ENCODE data around the gene INSIG1. TPM values are rescaled to one million over a fixed set of nuclear protein-coding genes. Genes with fewer than 3 reads are reported as not detected.

The INSIG1 gene
- total and polyA plus RNA-seq, 2 of the 4 experiments (the other 2 are of a cell fraction), result 19.0 to 26.0 TPM

DNA sequence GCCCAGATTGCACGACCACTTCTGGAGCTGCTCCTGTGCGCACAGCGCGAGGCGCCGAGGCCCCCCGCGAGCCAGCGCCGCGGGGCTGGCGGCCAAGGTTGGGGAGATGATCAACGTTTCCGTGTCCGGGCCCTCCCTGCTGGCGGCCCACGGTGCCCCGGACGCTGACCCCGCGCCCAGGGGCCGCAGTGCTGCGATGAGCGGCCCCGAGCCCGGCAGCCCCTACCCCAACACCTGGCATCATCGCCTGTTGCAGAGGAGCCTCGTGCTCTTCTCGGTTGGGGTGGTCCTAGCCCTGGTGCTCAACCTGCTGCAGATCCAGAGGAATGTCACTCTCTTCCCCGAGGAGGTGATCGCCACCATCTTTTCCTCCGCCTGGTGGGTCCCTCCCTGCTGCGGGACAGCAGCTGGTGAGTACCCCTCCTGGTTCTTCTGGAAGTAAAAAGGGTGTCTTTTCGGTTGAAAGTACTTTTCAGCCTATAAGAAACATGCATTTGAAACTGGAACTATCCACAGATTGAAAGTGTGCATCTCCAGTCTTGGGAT lies 683 bp downstream of the INSIG1 start:
- Histone ChIP-seq H3K9ac (ENCODE audit: low read depth, low read length) (no peak overlapping the region), H3K14ac (replicated peaks; ENCODE audit: low read depth, low read length) (peak overlapping the region; percentile 66), H3K27me3 (ENCODE audit: control insufficient read depth, insufficient read depth, low read length) (no peaks in the 10 kb centered on the region), H2AK9ac (replicated peaks; ENCODE audit: low read depth, low read length, poor library complexity) (peak overlapping the region; percentile 90), H3K9me3 (ENCODE audit: control insufficient read depth, insufficient read depth, low read length) (no peaks in the 10 kb centered on the region), H2AFZ (replicated peaks; ENCODE audit: low read length, poor library complexity) (peak overlapping the region; percentile 85), H2BK20ac (ENCODE audit: low read depth, low read length) (no peak overlapping the region), H2BK5ac (ENCODE audit: low read depth, low read length, poor library complexity, severe bottlenecking) (no peak overlapping the region), H3K56ac (ENCODE audit: extremely low read depth, insufficient read depth, low read length) (no peak overlapping the region), H3K79me1 (ENCODE audit: low read depth in 1 of 2, low read length in 2 of 2) (peaks cover 9 to 37% of the 10 kb centered on the region in 2 experiments; a peak in 3 of 4 replicates), H2BK15ac (ENCODE audit: low read depth, low read length) (no peak overlapping the region), H3K36me3 (ENCODE audit: control insufficient read depth, insufficient read depth, low read length) (peaks cover 4% of the 10 kb centered on the region; the same call in 1 of the 2 replicates), H3K27ac (ENCODE audit: insufficient read depth, low read length) (no peak overlapping the region), H3K9me1 (ENCODE audit: insufficient read depth, low read length) (peaks cover 15% of the 10 kb centered on the region), H4K5ac (ENCODE audit: low read depth, low read length) (no peak overlapping the region), H4K91ac (ENCODE audit: insufficient read depth, low read depth, low read length) (no peak overlapping the region), H4K8ac (ENCODE audit: low read depth in 2 of 2, low read length in 2 of 2) (no peak overlapping the region), H3K18ac (ENCODE audit: low read depth, low read length) (no peak overlapping the region), H3K4me1 (ENCODE audit: control insufficient read depth, insufficient read depth, low read length) (peaks cover 4% of the 10 kb centered on the region), H3K4me2 (ENCODE audit: low read depth, low read length) (peak overlapping the region; percentile 87), H2BK120ac (ENCODE audit: low read depth, low read length) (no peak overlapping the region), H4K20me1 (ENCODE audit: insufficient read depth, low read length) (peaks cover 18% of the 10 kb centered on the region), H3K4me3 (ENCODE audit: insufficient read depth, low read depth, low read length) (peak overlapping the region; percentile 55), H3K23ac (ENCODE audit: low read depth, low read length) (peak overlapping the region; percentile 69; the same call in 1 of the 2 replicates), H2AK5ac (ENCODE audit: low read depth, low read length) (peak overlapping the region; percentile 62; the same call in 1 of the 2 replicates), H3K4ac (ENCODE audit: low read depth, low read length) (no peak overlapping the region)
- dilution Hi-C loops (cut with HindIII; ENCODE audit: low sequenced_read_pairs, unreplicated experiment) (no loop called here), in situ Hi-C loops (cut with MboI; ENCODE audit: low sequenced_read_pairs) (loop anchor here (5.0 kb wide), 1 partner anchor 91 kb away; no protein-coding TSS in a partner anchor), intact Hi-C loops (cut with micrococcal nuclease) (loop anchor here (5.0 to 10.0 kb wide), 2 partner anchors 156 to 231 kb away; partner anchors contain the start of gene EN2)
- TSS peak; percentile 38 for BruUV-seq (replicated peaks)
- DNase-seq, result no peak
- TF ChIP-seq RFX5 (IDR thresholded peaks at IDR 0.05; ENCODE audit: low read depth, low read length) (no peak), BHLHE40 (IDR thresholded peaks at IDR 0.05; ENCODE audit: low read depth, low read length) (no peak), RCOR1 (IDR thresholded peaks at IDR 0.05; ENCODE audit: insufficient replicate concordance, low read length) (no peak)
- POLR2A ChIA-PET (ENCODE audit: unreplicated experiment), result no interaction called here
- CTCF ChIA-PET, result interaction anchor here (2.7 kb wide), 1 partner anchor 108 kb away, joined by 15 read pairs; no protein-coding TSS in a partner anchor
- ATAC-seq (ENCODE audit: low read depth), result no peak
- 5% methylated on average over 4 of the region's 34 CpGs; no CpG with 5 or more reads in 1 of the 2 experiments for WGBS, 2 experiments (ENCODE audit: extremely low coverage in 2 of 2, insufficient read length in 1 of 2)

Data from IMR-90 (cell line).